K562 (cell line): ENCODE data around the gene ADAM19. TPM values are rescaled to one million over a fixed set of nuclear protein-coding genes. Genes with fewer than 3 reads are reported as not detected.
A peak's percentile ranks its signal among the peaks of the same experiment; 100 is the strongest.

Source experiments
- ATF2 ChIP-seq: sonication (generic); formaldehyde crosslinking; IDR thresholded peaks from 2 replicates; pipeline ENCODE4 v1.8.1; 2022; ENCODE audit warnings: missing genetic modification reagents
- BCLAF1 ChIP-seq, 2 experiments: fragments of 450-650 bp in 1 of 2; IDR thresholded peaks; 2 replicates each; pipeline ENCODE4 v1.6.1; 2011 to 2017; ENCODE audit warnings: low read depth in 2 of 2, antibody characterized with exemption in 1 of 2, borderline replicate concordance in 1 of 2, low read length in 1 of 2, mild to moderate bottlenecking in 1 of 2, mixed read lengths in 1 of 2; ENCODE audit not compliant: control insufficient read depth in 1 of 2
- CHD4 ChIP-seq: fragments of 200-600 bp; sonication (generic); IDR thresholded peaks from 3 replicates; pipeline ENCODE4 v1.6.1; 2012; ENCODE audit warnings: low read depth, mild to moderate bottlenecking, mixed read lengths, low read length, inconsistent platforms; ENCODE audit not compliant: insufficient read depth, insufficient replicate concordance, poor library complexity, severe bottlenecking
- CREM ChIP-seq: IDR thresholded peaks from 2 replicates; pipeline ENCODE4 v1.6.1; 2014; ENCODE audit warnings: antibody characterized with exemption, low read depth
- CXXC5 ChIP-seq: fragments of 250-450 bp; sonication (Bioruptor Pico); IDR thresholded peaks from 2 replicates; pipeline ENCODE4 v1.8.0; 2022; ENCODE audit warnings: inconsistent platforms, mild to moderate bottlenecking, moderate library complexity
- EP300 ChIP-seq: IDR thresholded peaks from 2 replicates; pipeline ENCODE4 v1.6.1; 2012; ENCODE audit warnings: low read length, improper control_type of control experiment
- FOXJ2 ChIP-seq: fragments of 200-800 bp; sonication (Bioruptor generic); IDR thresholded peaks from 2 replicates; pipeline ENCODE4 v1.6.1; 2016; ENCODE audit warnings: missing genetic modification characterization, missing compliant biosample characterization
- HCFC1 ChIP-seq: IDR thresholded peaks from 2 replicates; pipeline ENCODE4 v1.6.1; 2012; ENCODE audit warnings: low read depth, low read length, improper control_type of control experiment
- MAZ ChIP-seq, 2 experiments: fragments of 450-650 bp in 1 of 2; sonication (generic) in 1 of 2; formaldehyde crosslinking; IDR thresholded peaks in 1 of 2; conservative IDR thresholded peaks in 1 of 2; 2 replicates each; pipeline versions ENCODE4 v1.4.0 to v1.5.0; 2020; ENCODE audit warnings: mild to moderate bottlenecking in 1 of 2, missing genetic modification reagents in 1 of 2
- MCM3 ChIP-seq: fragments of 450-650 bp; IDR thresholded peaks from 2 replicates; pipeline ENCODE4 v1.6.1; 2016
- MEF2A ChIP-seq: IDR thresholded peaks from 2 replicates; pipeline ENCODE4 v1.6.1; 2011; ENCODE audit warnings: low read depth, mild to moderate bottlenecking, low read length, moderate library complexity; ENCODE audit not compliant: control insufficient read depth
- RFX7 ChIP-seq: fragments of 250-450 bp; sonication (Bioruptor Pico); IDR thresholded peaks from 2 replicates; pipeline ENCODE4 v1.5.1; 2021; ENCODE audit warnings: mild to moderate bottlenecking
- TBP ChIP-seq: optimal IDR thresholded peaks from 2 replicates; pipeline ENCODE3; 2011; ENCODE audit warnings: low read depth, low read length, improper control_type of control experiment
- ZNF224 ChIP-seq: sonication (generic); formaldehyde crosslinking; IDR thresholded peaks from 2 replicates; pipeline ENCODE4 v1.8.0; 2022; ENCODE audit warnings: mild to moderate bottlenecking, missing genetic modification reagents
- ZNF354B ChIP-seq: fragments of 250-450 bp; sonication (Bioruptor Pico); IDR thresholded peaks from 2 replicates; pipeline ENCODE4 v1.4.0; 2020
- ZNF384 ChIP-seq: IDR thresholded peaks from 2 replicates; pipeline ENCODE4 v1.6.1; 2012; ENCODE audit warnings: low read depth, low read length, improper control_type of control experiment
- ZNF431 ChIP-seq: sonication (generic); formaldehyde crosslinking; IDR thresholded peaks from 2 replicates; pipeline ENCODE4 v1.8.0; 2022; ENCODE audit warnings: mild to moderate bottlenecking, missing genetic modification reagents
- ZNF589 ChIP-seq: fragments of 200-800 bp; sonication (Bioruptor generic); IDR thresholded peaks from 2 replicates; pipeline ENCODE4 v1.6.1; 2016; ENCODE audit warnings: low read depth, missing genetic modification characterization, missing compliant biosample characterization
- polyA plus RNA-seq, 8 experiments: library from polyadenylated mRNA; depleted of rRNA in 4 of 8; stranded (reverse) in 5 of 8; unstranded in 3 of 8; fragments of >200 nt; fragmentation: Nextera tagmentation in 2 of 8; fragmentation: Illumina TruSeq in 1 of 8; extraction: Ambion mirVana in 2 of 8; extraction: Trizol in 1 of 8; gene quantifications; 2 replicates each; pipeline versions ENCODE4 v1.2.1 to v1.2.3, GENCODE V29; 2011 to 2014; ENCODE audit warnings: inconsistent platforms in 1 of 8, missing spikeins in 1 of 8
- total RNA-seq, 7 experiments: library from RNA; depleted of rRNA in 6 of 7; stranded (reverse); fragments of >200 nt in 6 of 7; fragmentation: Illumina TruSeq in 2 of 7; extraction: Trizol in 2 of 7; gene quantifications; 2 replicates each; pipeline versions ENCODE4 v1.2.1 to v1.2.3, GENCODE V29; 2011 to 2021; ENCODE audit warnings: low replicate concordance in 1 of 7
- TF ChIP-seq, protein P1 (sequence below), 3 experiments: IDR thresholded peaks in 2 of 3; conservative IDR thresholded peaks in 1 of 3; 2 replicates each; pipeline ENCODE4 v1.5.1; 2011 to 2012; ENCODE audit warnings: low read length in 3 of 3, mild to moderate bottlenecking in 3 of 3, control low read depth in 2 of 3, improper control_type of control experiment in 1 of 3, inconsistent platforms in 1 of 3, low read depth in 1 of 3, mixed read lengths in 1 of 3, moderate library complexity in 1 of 3; ENCODE audit not compliant: insufficient read depth in 2 of 3
- TF ChIP-seq, protein P2 (sequence below): fragments of 450-650 bp; IDR thresholded peaks from 2 replicates; pipeline ENCODE4 v1.6.1; 2016

Gene ADAM19
- total and polyA plus RNA-seq, 9 of the 15 experiments (the other 6 are each of a cell fraction or from before 2014, with no cell fraction given): 0.11 to 1.1 (median 0.43) TPM

DNA sequence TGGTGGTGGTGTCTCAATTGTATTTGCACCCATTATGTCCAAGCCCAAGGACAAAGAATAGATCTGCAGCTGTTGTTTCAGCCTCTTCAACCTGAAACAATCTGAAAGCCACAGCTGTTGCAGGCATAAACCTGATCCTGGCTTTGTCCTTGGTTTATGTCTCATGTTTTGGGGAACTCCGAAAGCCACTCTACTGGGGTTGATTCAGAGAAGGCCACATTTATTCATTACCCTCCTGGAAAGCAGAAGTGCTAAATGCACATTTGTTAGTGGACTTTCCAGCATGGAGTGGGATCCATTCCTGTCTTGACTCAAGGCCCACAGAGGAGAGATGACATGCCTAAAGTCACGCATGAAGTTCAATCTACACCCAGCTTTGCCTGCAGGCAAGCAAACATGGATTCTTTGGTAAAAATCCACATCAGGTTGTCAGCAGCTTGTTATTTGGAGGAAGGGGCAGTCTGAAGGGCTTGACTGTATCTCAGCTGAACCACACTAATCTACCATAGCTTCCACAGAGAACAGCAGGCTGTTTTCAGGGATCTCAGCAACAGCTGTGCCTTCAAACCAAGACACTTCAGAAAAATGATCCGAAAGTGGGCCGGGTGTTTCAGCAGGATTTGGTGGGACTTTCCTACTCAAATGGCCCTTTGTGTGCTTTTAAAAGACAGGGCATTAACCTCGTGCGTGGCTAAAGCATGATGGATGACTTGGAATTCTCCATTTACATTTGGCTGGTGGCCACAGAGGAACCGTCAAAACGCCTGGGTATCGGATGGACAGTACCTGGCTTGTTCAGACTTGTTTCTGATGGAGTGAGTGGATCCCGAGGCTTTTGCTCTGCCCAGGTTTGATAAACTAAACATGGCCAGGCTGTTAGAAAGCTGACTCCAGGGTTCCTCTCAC is 36.2 kb upstream of the ADAM19 start (continued):
- TF ChIP-seq CXXC5 (CRISPR knock-in tag) (0 out of 2 replicates have a peak, but pooled peaks have one; percentile 15), ZNF224 (CRISPR knock-in tag) (no peak), RFX7 (CRISPR knock-in tag) (no peak), ZNF589 (CRISPR knock-in tag) (no peak), FOXJ2 (tag) (0 out of 2 replicates have a peak, but pooled peaks have one; percentile 28), CHD4 (no peak), ZNF384 (no peak), ZNF431 (CRISPR knock-in tag) (no peak), MEF2A (no peak), HCFC1 (no peak), TBP (no peak), ZNF354B (CRISPR knock-in tag) (no peak), ATF2 (CRISPR knock-in tag) (no peak), CREM (no peak), MAZ (CRISPR knock-in tag; conservative IDR thresholded peaks at IDR 0.05 in 1 of 2, IDR thresholded peaks at IDR 0.05 in 1 of 2) (no peak), MCM3 (no peak), BCLAF1 (IDR thresholded peaks at IDR 0.05; ENCODE audit: borderline replicate concordance in 1 of 2, control insufficient read depth in 1 of 2, low read depth in 2 of 2, low read length in 1 of 2) (no peak), EP300 (no peak)
- TF ChIP-seq, protein P1, sequence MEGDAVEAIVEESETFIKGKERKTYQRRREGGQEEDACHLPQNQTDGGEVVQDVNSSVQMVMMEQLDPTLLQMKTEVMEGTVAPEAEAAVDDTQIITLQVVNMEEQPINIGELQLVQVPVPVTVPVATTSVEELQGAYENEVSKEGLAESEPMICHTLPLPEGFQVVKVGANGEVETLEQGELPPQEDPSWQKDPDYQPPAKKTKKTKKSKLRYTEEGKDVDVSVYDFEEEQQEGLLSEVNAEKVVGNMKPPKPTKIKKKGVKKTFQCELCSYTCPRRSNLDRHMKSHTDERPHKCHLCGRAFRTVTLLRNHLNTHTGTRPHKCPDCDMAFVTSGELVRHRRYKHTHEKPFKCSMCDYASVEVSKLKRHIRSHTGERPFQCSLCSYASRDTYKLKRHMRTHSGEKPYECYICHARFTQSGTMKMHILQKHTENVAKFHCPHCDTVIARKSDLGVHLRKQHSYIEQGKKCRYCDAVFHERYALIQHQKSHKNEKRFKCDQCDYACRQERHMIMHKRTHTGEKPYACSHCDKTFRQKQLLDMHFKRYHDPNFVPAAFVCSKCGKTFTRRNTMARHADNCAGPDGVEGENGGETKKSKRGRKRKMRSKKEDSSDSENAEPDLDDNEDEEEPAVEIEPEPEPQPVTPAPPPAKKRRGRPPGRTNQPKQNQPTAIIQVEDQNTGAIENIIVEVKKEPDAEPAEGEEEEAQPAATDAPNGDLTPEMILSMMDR (IDR thresholded peaks at IDR 0.05 in 2 of 3, conservative IDR thresholded peaks at IDR 0.05 in 1 of 3; ENCODE audit: insufficient read depth in 2 of 3, low read depth in 1 of 3, low read length in 3 of 3): no peak
- TF ChIP-seq, protein P2, sequence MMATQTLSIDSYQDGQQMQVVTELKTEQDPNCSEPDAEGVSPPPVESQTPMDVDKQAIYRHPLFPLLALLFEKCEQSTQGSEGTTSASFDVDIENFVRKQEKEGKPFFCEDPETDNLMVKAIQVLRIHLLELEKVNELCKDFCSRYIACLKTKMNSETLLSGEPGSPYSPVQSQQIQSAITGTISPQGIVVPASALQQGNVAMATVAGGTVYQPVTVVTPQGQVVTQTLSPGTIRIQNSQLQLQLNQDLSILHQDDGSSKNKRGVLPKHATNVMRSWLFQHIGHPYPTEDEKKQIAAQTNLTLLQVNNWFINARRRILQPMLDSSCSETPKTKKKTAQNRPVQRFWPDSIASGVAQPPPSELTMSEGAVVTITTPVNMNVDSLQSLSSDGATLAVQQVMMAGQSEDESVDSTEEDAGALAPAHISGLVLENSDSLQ: no peak
